AG20443 (cell line): ENCODE measurements around the gene COX19.
"Not testable (repeated sequence)": the region's sequence is repeated elsewhere in the genome, so short reads cannot be mapped to it uniquely, and the experiment has no call there.

Experiments used
- DNase-seq: peaks from one replicate; pipeline ENCODE4 v3.0.0; 2012; ENCODE audit warnings: low spot score, mixed read lengths

The COX19 gene

DNA sequence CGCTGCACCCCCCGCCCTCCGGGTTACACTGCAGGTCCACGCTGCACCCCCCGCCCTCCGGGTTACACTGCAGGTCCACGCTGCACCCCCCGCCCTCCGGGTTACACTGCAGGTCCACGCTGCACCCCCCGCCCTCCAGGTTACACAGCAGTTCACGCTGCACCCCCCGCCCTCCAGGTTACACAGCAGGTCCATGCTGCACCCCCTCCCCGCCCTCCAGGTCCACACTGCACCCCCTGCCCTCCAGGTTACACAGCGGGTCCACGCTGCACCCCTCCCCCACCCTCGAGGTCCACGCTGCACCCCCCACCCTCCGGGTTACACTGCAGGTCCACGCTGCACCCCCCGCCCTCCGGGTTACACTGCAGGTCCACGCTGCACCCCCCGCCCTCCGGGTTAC lies 51.3 kb downstream of the COX19 start:
- not testable (repeated sequence) for DNase-seq

DNA sequence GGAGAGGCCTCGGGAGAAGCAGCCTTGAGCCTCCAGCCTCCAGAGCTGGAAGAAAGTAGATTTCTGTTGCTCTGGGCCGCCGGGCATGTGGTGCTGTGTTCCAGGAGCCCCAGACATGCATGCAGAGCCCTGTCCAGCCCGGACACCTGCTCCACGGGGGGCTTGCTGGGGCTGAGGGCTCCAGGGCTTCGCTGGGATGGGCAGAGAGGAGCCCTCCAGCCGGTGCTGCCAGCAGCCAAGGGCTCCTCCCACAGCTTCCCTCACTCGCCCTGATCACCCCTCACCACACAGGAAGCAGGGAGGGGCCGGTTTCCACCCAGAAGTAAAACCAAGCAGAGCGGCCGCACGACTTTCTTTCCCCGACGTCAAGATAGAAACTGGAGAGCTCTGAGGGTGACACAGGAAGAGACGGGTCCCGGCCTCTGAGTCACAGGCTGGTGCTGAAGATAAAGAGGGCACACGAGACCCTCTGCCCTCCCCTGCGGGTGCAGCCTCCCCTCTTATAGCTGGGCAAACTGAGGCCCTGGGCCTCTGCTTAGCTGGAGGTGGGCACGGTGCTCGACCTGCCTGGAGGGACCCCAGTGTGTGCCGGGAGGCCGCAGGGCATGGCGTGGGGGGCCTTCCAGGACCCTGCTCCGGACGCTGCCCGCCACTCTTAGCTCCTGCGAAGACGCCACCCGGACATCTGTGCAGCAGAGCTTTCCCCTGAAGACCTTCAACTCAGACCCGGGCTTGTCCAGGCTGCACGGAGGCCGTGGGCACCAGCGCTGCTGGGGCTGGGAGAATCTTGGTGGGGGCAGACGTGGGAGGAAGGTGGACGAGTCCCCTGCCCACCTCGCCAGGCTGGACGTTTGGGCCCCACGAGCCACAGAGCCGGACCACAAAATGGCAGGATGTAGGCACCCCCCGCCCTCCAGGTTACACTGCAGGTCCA lies 52.0 kb downstream of the COX19 start:
- peak; percentile 49 for DNase-seq

DNA sequence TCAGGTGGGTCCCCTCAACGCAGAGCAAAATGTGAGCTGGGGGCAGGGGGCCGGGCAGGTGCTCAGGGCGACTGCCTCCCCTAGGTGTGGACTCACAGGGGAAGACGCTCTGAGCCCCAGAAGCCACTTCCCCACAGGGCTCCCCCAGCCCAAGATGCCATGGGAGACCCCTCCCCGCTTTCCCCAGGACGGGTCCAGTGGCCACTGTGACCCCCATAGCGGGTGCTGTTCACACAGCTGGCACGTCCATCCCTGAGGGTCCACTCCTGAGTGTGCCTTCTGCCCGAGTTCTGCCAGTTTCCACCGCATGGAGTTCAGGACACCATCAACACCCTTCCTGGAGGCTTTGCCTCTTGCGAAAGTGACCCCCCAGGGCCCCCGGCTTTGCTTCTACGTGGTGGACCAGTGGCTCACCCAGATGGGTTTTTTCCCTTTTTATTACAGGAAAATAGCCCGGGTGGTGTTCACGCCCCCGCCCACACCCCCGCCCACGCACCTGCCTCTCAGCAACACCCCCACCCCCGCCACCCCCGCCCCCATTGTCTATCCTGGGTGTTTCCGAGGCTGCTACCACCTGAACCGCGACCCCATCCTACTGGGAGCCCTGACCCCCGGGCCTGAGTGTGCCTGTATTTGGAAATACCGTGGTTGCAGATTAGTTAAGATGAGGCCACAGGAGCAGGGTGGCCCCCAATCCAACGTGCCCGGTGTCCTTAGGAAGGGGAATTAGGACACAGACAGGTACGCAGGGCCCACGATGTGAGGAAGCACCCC lies 52.8 kb downstream of the COX19 start:
- DNase-seq: no peak

DNA sequence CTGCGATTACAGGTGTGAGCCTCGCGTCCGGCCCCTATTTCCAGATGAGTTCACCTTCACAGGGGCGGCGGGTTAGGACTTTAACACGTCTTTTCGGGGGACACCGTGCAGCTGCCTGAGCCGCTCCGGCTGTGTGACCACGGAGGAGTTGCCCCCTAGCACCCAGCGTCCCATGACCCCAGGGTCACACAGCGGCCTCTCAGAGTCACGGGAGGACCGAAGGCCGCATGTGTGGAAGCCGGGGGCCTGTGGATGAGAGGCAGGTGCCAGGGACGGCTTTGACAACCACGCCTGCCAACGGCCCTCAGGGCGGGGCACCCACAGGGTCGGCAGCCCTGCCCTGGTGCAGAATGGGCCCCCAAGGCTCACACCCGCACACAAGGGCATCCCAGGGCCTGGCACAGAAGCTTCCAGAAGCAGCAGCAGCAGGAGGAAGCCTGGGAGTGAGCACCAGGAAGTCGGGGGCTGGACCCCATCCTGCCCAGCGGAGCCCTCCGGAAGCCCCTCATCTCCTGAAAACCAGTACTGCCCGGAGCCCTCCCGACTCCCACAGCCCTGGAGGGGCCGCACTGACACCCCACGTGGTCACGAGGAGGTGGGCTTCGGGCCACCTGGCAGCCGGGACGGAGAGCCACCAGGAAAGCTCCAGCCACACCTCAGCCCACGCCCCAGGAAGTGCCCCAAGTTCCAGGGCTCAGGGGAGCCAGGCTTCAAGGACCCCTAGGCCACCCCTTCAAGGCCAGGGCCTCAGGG lies 53.6 kb downstream of the COX19 start:
- DNase-seq: no peak

DNA sequence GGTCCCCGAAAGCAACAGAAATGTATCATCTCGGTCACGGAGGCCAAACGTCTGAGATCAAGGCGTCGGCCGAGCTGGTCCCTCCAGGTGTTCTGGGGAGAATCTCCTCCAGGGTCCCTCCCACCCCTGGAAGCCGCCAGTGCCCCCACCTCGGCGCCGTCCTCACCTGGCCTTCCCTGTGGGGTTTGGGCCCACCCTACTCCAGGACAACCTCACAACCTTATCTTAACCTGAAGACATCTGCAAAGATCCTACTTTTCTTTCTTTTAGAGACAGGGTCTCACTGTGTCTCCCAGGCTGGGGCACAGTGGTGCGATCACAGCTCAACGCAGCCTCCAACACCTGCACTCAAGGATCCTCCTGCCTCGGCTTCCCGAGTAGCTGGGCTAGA lies 54.3 kb downstream of the COX19 start:
- no peak for DNase-seq

DNA sequence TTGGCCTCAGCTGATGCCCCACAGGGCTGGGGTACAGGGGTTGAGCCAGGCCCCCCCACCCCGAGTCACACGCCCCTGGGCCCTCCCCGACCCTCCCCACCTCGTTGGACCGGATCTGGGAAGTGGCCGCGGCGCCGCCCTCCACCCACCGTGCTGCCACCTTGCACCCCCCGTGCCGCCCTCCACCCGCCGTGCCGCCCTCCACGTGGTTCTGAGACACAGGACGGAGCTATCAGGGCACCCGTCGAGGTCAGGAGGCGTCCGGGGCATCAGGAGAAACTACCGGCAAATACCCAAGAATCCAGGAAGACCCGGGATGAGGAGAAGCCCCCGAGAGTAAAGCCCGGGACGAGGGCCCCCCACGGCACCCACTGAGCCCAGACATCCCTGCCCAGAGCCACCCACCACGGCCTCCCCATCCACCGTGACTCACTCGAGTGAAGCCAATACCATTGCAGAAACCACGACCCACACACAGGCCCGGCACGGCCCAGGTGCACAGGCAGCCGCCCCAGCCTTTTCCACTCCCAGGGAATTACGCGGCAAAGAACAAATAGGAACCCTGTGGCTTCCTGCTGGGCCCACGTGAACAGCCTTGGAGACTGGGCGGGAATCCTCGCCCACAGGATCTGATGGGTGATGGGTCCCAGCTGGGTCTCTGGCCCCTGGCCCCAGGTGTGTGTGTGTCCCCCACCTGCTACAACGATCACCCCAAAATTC lies 54.8 kb downstream of the COX19 start:
- no peak for DNase-seq

DNA sequence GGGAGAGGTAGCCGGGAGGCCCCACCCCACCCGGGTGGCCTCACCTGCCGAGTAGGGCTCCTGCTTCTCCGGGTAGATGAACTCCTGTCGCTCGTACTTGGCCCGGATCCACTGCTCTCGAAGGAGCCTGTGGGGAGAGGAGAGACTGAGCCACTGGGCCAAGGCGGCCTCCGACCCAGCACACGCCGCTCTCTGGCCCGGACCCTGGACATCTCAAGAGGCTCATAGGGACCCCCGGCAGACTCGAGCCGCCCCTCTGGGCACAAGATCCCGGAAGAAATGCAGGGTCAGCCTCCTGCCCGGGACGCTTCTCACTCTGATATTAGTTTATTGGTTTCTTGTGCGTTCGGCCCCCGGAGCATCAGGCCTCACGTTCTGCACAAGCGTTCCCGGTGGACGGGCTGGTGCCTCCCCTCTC lies 55.4 kb downstream of the COX19 start:
- no peak for DNase-seq

DNA sequence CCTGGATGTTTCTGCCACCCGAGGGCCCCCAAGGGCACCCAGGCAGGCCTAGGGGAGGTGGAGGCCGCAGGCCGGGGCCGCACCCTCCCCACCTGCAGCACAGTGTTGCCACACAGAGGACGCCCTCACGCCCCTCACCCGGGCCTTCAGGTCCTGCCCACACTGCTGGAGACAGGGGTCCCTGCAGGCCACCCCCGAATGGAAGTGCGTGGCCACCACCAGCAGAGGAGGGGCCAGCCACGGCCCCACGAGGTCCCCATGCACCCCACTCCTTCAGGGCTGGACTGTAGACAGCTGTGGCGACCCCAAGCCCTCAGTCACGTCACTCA lies 56.3 kb downstream of the COX19 start:
- no peak for DNase-seq

DNA sequence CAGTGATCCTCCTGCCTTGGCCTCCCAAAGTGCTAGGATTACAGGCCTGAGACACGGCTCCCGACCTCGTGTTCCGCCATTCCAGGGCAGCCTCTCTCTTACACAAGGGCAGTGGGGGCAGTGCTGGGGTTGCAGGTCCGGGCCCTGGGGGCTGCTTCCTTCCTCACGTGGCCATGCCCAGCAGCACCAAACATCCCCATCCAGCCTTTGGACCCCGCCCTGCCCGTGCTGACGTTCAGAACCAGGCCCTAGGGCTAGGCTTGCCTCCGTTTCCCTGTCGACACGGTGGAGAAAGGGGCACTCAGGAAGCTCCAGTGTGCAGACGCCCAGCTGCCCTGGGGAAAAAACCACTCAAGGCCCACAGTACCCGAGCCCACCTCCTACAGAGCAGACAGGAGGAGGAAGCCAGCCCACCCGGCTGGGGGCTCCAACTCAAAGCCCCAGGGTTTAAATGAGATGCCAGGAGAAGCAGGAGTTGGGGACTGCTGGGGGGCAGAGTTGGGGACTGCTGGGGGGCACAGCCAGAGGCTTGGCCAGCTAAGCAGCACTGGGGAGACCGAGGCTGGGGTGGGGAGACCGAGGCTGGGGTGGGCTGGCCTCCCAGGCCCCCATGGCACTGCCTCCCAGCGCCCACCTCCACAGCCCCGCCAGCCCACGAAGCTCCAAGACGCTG lies 56.8 kb downstream of the COX19 start:
- DNase-seq: no peak

DNA sequence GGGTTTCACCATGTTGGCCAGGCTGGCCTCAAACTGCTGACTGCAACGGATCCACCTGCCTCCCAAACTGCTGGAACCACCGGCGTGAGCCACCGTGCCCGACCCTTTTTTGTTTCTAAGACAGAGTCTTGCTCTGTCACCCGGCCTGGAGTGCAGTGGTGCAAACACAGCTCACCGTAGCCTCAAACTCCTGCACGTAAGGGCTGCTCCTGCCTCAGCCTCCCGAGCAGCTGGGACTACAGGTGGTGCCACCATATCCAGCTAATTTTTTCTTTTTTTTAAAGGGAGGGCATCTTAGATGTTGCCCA lies 57.3 kb downstream of the COX19 start:
- no peak for DNase-seq

DNA sequence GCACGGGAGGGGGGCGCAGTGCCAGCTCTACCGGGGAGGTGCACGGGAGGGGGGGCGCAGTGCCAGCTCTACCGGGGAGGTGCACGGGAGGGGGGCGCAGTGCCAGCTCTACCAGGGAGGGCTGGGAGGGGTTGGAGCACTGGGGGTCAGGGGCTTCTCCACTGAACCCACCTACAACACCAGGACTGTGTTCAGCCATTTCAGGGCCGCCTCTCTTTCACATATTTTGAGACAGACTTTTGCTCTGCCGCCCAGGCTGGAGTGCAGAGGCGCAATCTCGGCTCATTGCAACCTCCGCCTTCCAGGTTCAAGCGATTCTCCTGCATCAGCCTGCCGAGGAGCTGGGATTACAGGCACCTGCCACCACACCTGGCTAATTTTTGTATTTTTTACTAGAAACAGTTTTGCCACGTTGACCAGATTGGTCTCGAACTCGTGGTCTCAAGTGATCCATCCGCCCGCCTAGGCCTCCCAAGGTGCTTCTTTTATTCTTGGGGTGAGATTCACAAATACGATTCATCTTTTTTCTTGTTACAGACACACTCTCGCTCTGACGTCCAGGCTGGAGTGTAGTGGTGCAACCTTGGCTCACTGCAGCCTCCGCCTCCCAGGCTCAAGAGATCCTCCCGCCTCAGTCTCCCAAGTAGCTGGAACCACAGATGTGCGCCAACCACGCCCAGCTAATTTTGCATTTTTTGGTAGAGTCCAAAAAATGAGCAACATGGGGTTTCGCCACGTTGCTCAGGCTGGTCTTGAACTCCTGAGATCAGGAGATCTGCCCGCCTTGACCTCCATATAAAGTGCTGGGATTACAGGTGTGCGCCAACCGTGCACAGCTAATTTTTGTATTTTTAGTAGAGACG lies 57.9 kb downstream of the COX19 start:
- DNase-seq: no peak

DNA sequence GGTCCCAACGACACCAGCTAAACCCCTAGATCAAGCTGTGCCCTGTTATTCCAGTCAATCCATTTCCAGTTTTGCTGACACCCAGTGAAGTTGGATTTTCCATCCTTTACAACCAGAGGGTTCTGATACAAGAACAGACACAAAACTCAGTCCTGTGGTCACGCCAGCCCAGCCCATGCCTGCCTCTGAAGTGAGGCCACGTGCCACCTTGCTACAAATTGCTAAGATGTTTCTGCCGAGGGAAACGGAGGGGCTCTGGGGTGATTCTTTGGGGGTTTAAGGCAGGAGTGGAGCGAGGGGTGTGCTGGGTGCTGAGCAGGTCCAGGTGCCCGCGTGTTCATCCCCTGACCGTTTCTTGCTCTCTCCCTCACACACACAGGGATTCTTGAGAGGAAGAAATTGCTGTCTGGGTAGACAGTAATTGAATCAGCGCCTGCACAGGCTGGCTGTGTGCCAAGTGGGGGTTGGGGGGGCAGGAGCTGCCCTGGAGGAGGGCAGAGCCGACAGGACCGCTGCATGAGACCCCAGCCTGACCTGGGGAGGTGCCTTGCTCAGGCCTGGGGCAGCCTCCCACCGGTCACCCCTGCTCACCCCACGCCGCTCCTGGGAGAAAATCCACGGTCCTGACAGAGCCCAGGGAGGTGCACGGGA lies 58.9 kb downstream of the COX19 start:
- DNase-seq: no peak
